ENCODE measurements around the gene ANKRD16.

DNA sequence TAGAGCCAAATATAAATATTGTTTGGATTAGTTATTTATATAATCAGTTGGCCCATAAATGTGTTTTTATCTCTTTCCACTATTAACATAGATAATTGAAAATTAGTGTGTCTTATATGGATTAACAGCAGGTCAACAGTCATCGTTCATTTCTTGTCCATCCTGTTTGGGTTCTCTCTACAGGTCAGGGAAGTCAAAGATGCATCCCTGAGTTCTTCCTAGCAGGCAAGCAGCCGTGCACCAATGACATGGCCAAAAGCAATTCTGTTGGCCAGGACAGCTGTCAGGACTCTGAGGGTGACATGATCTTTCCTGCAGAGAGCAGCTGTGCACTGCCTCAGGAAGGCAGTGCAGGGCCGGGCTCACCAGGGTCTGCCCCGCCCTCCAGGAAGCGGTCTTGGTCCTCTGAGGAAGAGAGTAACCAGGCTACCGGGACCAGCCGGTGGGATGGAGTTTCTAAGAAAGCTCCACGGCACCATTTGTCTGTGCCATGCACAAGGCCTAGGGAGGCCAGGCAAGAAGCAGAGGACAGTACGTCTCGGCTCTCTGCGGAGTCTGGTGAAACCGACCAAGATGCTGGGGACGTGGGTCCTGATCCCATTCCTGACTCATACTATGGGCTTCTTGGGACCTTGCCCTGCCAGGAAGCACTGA is 16.3 kb upstream of the ANKRD16 start:
- no peak for TF ChIP-seq POLR2AphosphoS5 (IDR thresholded peaks at IDR 0.05)
- no peak for TF ChIP-seq CTCF (IDR thresholded peaks at IDR 0.05)

Data from stomach (tissue), 4 donors.